GM10248 (cell line): ENCODE measurements around the gene FNBP1L.

Source experiments
- CTCF ChIA-PET: fragments of 300-600 bp; sonication (Branson Sonifier 250); formaldehyde crosslinking; extraction: SDS; loops from one replicate; lab custom pipeline; 2021; ENCODE audit warnings: antibody characterized with exemption; lab: Yijun Ruan, JAX
- POLR2A ChIA-PET: fragments of 350-650 bp; sonication (Branson Sonifier 250); formaldehyde crosslinking; extraction: SDS; loops from one replicate; lab custom pipeline; 2020; ENCODE audit warnings: antibody characterized with exemption; lab: Yijun Ruan, JAX
- DNase-seq: peaks from one replicate; pipeline ENCODE4 v3.0.0; 2012; ENCODE audit errors: extremely low spot score
- TF ChIP-seq, protein P1 (sequence below): IDR thresholded peaks from 2 replicates; pipeline ENCODE4 v1.5.1; 2012; ENCODE audit warnings: mild to moderate bottlenecking, low read depth; ENCODE audit errors: extremely low read depth, missing control alignments, control extremely low read depth

Gene FNBP1L

DNA sequence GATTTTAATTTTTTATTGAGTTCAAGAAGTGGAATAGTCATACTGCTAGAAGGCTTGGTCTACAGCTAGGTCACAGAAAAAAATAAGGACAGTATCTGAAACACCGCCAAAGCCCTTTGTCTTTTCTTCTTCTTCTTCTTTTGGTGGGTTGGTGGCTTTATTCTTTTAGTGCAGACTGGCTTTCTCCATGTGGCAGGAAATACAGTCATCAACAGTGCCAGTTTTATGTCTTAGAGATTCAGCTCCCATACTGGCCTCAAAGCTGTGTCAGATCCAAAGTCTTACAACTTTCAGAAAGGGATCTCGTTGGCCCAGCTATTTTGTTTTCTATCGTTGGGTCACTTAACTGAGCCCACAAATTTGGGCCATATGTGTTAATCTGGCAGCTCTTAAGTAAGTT lies 58.2 kb downstream of the FNBP1L start:
- POLR2A ChIA-PET, result no interaction called here
- DNase-seq, result no peak
- CTCF ChIA-PET, result interaction anchor here (1.0 to 1.2 kb wide), 3 partner anchors 30 to 123 kb away, joined by 3 to 4 read pairs (median 3); no protein-coding TSS in a partner anchor

DNA sequence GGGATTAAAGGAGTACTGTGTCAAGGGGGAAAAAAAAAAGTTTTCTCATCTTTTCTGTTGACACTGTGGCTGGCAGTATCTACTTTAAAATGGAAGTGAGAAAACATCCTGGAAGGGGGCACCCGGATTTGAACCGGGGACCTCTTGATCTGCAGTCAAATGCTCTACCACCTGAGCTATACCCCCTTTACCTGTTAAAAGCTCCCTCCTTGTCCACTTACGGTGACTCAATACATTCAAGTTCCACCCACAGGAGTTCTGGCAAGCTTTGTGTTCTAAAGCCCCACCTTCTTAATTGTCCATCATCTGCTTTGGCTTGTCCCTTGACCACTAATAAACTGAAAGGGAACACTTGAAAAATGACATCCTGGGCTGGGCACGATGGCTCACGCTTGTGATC lies 68.2 kb downstream of the FNBP1L start:
- ChIA-PET POLR2A (no interaction called here), CTCF (interaction anchor here (0.7 kb wide), 1 partner anchor 120 kb away, joined by 3 read pairs; no protein-coding TSS in a partner anchor)
- no peak for DNase-seq
- TF ChIP-seq, protein P1, sequence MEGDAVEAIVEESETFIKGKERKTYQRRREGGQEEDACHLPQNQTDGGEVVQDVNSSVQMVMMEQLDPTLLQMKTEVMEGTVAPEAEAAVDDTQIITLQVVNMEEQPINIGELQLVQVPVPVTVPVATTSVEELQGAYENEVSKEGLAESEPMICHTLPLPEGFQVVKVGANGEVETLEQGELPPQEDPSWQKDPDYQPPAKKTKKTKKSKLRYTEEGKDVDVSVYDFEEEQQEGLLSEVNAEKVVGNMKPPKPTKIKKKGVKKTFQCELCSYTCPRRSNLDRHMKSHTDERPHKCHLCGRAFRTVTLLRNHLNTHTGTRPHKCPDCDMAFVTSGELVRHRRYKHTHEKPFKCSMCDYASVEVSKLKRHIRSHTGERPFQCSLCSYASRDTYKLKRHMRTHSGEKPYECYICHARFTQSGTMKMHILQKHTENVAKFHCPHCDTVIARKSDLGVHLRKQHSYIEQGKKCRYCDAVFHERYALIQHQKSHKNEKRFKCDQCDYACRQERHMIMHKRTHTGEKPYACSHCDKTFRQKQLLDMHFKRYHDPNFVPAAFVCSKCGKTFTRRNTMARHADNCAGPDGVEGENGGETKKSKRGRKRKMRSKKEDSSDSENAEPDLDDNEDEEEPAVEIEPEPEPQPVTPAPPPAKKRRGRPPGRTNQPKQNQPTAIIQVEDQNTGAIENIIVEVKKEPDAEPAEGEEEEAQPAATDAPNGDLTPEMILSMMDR, result no peak

More for the DNA sequence above, 58.2 kb downstream of the FNBP1L start:
- TF ChIP-seq, protein P1, result no peak

DNA sequence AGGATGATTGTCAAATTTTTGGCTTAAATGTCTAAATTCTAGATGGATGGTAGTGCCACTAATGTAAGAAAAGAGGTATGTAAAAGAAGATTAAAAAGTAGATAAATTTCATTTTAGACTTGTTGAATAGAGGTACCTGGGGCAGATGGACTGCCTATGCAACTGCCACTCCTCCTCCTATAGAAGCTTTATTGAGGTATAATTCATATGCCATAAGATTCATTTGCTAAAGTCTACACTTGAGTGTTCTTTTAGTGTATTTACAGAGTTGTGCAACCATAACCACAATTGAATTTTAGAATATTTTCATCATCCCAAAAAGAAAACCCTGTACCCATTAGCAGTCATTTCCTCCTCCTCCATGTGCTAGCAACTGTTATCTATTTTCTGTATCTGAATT lies 70.6 kb downstream of the FNBP1L start:
- POLR2A ChIA-PET, result no interaction called here
- TF ChIP-seq, protein P1, result no peak
- CTCF ChIA-PET, result no interaction called here
- DNase-seq, result no peak

DNA sequence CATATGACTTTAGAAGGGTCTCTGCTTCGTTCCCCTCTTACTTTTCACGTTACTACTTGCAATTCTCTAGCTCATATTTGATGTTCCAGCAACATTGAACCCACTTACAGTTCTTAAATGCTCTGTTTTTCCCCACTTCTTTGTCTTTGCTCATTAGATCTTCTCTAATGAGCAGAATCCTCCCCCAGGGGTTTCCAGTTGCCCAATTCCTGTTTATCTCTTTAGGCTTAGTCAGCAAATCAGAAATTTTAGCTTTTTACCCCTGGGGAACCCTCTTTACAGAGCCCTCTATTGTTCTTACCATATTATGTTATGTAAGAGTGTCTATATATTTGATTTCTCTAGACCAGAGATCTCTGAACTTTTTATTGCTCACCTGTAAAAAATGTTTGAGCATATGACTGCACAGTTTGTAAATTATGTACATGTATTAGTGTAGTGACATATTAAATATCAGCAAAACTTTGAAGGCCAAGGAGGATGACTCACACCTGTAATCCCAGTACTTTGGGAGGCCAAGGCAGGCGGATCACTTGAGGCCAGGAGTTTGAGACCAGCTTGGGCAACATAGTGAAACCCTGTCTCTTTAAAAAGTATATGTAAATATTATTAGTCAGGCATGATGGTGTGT lies 71.4 kb downstream of the FNBP1L start:
- CTCF ChIA-PET, result no interaction called here
- DNase-seq, result no peak
- POLR2A ChIA-PET, result no interaction called here
- TF ChIP-seq, protein P1, result no peak

DNA sequence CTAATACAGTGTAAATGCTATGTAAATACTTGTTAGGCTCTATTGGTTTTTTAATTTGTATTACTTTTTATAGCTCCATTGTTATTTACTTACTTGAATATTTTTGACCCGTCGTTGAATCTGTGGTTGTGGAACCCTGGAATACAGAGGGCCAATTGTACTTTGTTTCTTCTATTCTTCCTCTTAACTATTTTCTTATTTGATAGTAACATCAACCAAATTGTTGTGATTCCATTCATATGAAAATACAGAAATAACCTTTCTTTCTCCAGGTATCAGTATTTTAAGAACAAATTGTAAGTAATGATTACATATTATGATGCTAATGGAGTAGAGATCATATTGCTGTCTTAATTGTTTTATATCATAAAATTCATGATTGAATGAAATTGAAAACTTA lies 73.7 kb downstream of the FNBP1L start:
- POLR2A ChIA-PET, result no interaction called here
- TF ChIP-seq, protein P1, result no peak
- DNase-seq, result no peak
- CTCF ChIA-PET, result no interaction called here

DNA sequence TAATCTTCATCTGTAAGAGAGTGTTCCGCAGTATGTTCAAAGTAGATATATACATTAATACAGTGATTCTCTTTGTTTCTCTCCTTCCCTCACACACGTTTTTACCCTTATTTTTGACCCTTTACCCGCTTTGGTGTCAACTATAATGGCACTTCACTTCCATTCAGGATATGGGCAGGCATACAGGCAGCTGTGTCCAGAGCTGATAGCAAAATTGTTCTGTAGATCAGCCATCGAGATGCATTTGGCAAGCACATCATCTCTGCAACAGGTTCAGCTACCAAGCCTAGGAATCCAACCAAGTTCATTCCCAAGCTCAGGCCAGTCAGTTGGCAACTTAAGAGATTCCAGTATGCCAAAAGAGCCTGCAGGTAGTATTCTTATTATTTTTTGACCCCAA lies 74.8 kb downstream of the FNBP1L start:
- POLR2A ChIA-PET, result no interaction called here
- DNase-seq, result no peak
- TF ChIP-seq, protein P1, result no peak
- CTCF ChIA-PET, result no interaction called here
